Stimulated activated naive CD8-positive, alpha-beta T cell treated with anti-CD3 and anti-CD28 coated beads, Interleukin-15, Interleukin-2, amounts not matched to agents 100 ng/mL and 50 ng/mL, for 24 hours (primary cell): ENCODE results near the gene SULF2.
A peak's percentile ranks its signal among the peaks of the same experiment; 100 is the strongest.

Experiments
- H3K27ac Mint-ChIP-seq: one replicate; pipeline ENCODE4 v1.8.0; 2021; ENCODE audit warnings: mild to moderate bottlenecking, mixed read lengths
- H3K27me3 Mint-ChIP-seq: one replicate; pipeline ENCODE4 v1.8.0; 2021; ENCODE audit warnings: mixed read lengths
- H3K36me3 Mint-ChIP-seq: one replicate; pipeline ENCODE4 v1.8.0; 2021; ENCODE audit warnings: low read depth, mixed read lengths
- H3K4me1 Mint-ChIP-seq: one replicate; pipeline ENCODE4 v1.8.0; 2021; ENCODE audit warnings: low read depth, mixed read lengths
- H3K4me3 Mint-ChIP-seq: one replicate; pipeline ENCODE4 v1.8.0; 2021; ENCODE audit warnings: mild to moderate bottlenecking, mixed read lengths
- H3K9me3 Mint-ChIP-seq: one replicate; pipeline ENCODE4 v1.8.0; 2021; ENCODE audit warnings: mixed read lengths

Gene SULF2

GRCh38 chr20:47667086-47667485 lies 118.2 kb downstream of the SULF2 start:
- no peak overlapping the region for H3K27ac Mint-ChIP-seq
- H3K4me3 Mint-ChIP-seq, result no peak overlapping the region
- H3K4me1 Mint-ChIP-seq, result peaks cover 3% of the 10 kb centered on the region

DNA sequence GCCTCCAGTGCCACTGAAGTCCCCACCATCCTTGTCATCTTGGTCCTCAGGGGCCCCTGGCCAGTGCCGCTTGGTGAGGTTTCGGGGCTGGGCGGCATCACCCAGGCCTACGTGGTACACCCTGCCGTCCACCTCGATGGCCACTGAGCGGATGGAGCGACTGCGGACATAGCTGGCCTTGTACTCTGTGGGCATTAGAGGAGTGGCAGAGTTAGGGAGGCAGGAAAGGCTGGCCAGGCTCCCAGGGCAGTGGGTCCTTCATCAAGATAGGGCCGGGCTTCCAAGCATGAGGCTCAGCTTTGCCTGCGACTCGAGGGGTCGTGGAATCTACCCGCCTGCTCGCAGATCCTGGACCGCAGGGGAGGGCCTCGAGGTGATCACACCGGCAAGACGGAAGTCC lies 119.0 kb downstream of the SULF2 start:
- Mint-ChIP-seq H3K36me3 (peaks cover 9% of the 10 kb centered on the region), H3K9me3 (no peaks in the 10 kb centered on the region), H3K27me3 (no peaks in the 10 kb centered on the region), H3K4me3 (no peak overlapping the region), H3K27ac (no peak overlapping the region), H3K4me1 (peaks cover 3% of the 10 kb centered on the region)

More at GRCh38 chr20:47667086-47667485, 118.2 kb downstream of the SULF2 start:
- no peaks in the 10 kb centered on the region for H3K27me3 Mint-ChIP-seq
- H3K36me3 Mint-ChIP-seq, result peaks cover 8% of the 10 kb centered on the region
- H3K9me3 Mint-ChIP-seq, result no peaks in the 10 kb centered on the region

- Mint-ChIP-seq H3K4me3 (no peak overlapping the region), H3K36me3 (peaks cover 16% of the 10 kb centered on the region), H3K9me3 (no peaks in the 10 kb centered on the region), H3K27me3 (no peaks in the 10 kb centered on the region), H3K4me1 (peaks cover 3% of the 10 kb centered on the region), H3K27ac (no peak overlapping the region)
Measured at GRCh38 chr20:47665221-47665991, 119.9 kb downstream of the SULF2 start.

- Mint-ChIP-seq H3K36me3 (peaks cover 16% of the 10 kb centered on the region), H3K9me3 (no peaks in the 10 kb centered on the region), H3K4me1 (peaks cover 3% of the 10 kb centered on the region), H3K27me3 (no peaks in the 10 kb centered on the region), H3K4me3 (no peak overlapping the region), H3K27ac (no peak overlapping the region)
Measured at GRCh38 chr20:47664744-47665143, 120.5 kb downstream of the SULF2 start.

GRCh38 chr20:47664068-47664437 lies 121.2 kb downstream of the SULF2 start:
- H3K27ac Mint-ChIP-seq, result no peak overlapping the region
- peaks cover 16% of the 10 kb centered on the region for H3K36me3 Mint-ChIP-seq
- H3K4me3 Mint-ChIP-seq, result no peak overlapping the region
- no peaks in the 10 kb centered on the region for H3K9me3 Mint-ChIP-seq
- H3K4me1 Mint-ChIP-seq, result peaks cover 3% of the 10 kb centered on the region
- no peaks in the 10 kb centered on the region for H3K27me3 Mint-ChIP-seq

- peaks cover 3% of the 10 kb centered on the region for H3K4me1 Mint-ChIP-seq
- H3K27me3 Mint-ChIP-seq, result no peaks in the 10 kb centered on the region
- no peak overlapping the region for H3K27ac Mint-ChIP-seq
- no peaks in the 10 kb centered on the region for H3K9me3 Mint-ChIP-seq
- H3K36me3 Mint-ChIP-seq, result peaks cover 16% of the 10 kb centered on the region
- no peak overlapping the region for H3K4me3 Mint-ChIP-seq
Measured at GRCh38 chr20:47663354-47664067, 121.8 kb downstream of the SULF2 start.

DNA sequence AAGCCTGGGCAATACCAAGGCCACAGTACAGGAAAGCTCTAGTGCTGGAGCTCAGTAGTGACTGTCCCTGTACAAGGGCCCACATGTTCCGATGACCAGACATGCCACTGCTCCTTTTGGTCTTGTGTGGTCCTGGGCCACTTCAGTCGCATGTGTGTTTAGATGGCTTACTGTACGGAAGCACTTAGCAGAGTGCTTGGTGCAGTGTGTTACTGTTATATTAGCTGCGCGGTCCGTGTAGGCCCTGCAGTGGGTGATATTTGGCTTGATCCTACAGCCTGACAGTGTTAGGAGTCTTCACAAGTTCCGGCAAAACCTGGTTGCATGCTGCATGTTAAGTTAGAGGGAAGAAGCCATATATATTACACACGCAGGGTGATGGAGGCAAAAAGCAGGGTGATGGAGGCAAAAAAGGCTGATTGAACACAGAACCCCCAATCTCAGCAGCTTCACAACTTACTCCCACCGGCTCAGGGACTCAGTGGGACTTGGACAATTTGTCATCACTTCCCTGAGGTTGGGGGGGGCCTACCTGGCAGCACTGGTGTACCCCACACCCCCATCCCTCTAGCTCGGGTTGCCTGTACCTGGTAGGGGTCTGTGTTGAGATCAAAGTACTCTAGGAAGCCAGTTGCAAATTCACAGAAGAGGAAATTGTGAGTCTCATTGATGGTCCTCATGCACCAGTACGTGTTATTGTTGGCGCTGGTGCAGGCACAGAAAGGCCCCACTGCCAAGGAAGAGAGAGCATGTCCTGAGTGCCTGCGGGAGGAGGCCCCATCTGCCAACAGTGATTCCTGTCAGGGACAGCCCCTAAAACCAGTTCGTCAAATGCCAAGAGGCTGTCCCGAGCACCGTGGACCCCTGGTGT lies 122.6 kb downstream of the SULF2 start:
- Mint-ChIP-seq H3K27me3 (no peaks in the 10 kb centered on the region), H3K9me3 (no peaks in the 10 kb centered on the region), H3K4me1 (peaks cover 3% of the 10 kb centered on the region), H3K27ac (no peak overlapping the region), H3K4me3 (no peak overlapping the region), H3K36me3 (peaks cover 20% of the 10 kb centered on the region)

DNA sequence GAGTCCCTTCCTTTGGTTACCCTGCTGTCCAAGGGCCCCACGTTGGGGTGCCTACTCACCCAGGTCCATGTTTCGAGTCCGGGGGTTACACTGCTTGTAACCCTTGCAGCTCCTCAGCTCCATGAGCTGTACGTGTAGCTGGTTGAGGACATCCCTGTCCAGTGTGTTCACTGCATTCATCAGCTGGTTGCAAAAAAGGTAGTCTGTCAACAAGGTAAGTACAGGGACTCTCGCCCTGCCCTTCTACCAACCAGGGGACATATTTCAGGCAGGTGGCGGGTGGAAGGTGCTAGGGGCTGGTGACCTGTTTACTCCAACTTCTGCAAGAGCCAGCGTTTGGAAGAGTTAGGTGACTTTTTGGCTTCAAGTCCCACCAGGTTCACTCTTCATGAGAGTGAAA lies 123.6 kb downstream of the SULF2 start:
- no peaks in the 10 kb centered on the region for H3K9me3 Mint-ChIP-seq
- no peak overlapping the region for H3K4me3 Mint-ChIP-seq
- peaks cover 30% of the 10 kb centered on the region for H3K36me3 Mint-ChIP-seq
- no peaks in the 10 kb centered on the region for H3K27me3 Mint-ChIP-seq
- peaks cover 3% of the 10 kb centered on the region for H3K4me1 Mint-ChIP-seq
- H3K27ac Mint-ChIP-seq, result no peak overlapping the region

DNA sequence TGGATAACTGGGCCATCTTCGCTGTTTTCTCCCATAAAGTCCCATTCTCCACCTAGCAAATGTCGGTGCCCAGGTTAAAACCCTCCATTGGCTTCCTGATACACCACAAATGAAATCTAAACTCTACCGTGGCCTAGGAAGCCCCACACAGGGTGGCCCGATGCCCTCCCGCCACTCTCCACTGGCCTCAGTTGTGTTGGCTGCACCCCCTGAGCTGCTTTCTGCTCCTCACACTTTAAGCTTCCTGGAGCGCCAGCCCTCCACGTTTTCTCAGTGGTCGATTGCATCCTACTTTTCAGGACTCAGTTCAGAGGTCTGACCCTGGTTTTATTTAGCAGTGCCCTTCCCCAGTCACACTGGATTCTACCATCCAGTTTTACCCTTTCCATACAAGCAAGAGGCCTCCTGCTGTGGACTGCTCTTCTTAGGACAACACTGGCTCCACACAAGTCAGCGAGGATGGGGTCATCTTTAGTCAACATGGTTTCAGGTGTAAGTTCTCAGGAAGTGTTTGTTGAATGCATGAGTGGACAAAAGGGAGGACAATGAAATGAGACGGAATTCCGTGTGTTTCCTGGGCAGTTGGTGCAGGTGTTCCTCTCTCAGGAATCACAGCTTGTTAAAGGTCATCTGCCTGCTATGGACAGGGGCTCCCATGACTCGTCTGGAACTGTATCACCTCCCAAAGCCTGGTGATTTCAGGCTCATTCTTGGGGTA lies 124.1 kb downstream of the SULF2 start:
- Mint-ChIP-seq H3K4me1 (peaks cover 3% of the 10 kb centered on the region), H3K27me3 (no peaks in the 10 kb centered on the region), H3K4me3 (no peak overlapping the region), H3K9me3 (no peaks in the 10 kb centered on the region), H3K27ac (peak overlapping the region; percentile 2), H3K36me3 (peaks cover 36% of the 10 kb centered on the region)

DNA sequence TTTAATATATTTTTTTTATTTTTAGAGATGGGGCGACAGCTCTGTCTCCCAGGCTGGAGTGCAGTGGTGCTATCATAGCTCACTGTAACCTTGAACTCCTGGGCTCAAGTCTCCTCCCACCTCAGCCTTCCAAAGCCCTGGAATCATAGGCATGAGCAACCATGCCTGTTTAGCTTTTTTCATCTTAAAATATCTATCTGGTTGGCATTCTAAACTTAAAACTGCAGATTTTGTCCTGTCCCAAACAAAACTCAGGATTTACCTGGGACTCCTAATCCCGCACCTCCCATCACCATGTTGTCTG lies 124.7 kb downstream of the SULF2 start:
- Mint-ChIP-seq H3K4me1 (peaks cover 3% of the 10 kb centered on the region), H3K27ac (peak overlapping the region; percentile 2), H3K27me3 (no peaks in the 10 kb centered on the region), H3K36me3 (peaks cover 40% of the 10 kb centered on the region), H3K4me3 (no peak overlapping the region), H3K9me3 (no peaks in the 10 kb centered on the region)

- Mint-ChIP-seq H3K27me3 (no peaks in the 10 kb centered on the region), H3K36me3 (peaks cover 45% of the 10 kb centered on the region), H3K4me1 (peaks cover 3% of the 10 kb centered on the region), H3K27ac (peak overlapping the region; percentile 18), H3K4me3 (no peak overlapping the region), H3K9me3 (no peaks in the 10 kb centered on the region)
Measured at GRCh38 chr20:47659904-47660601, 125.2 kb downstream of the SULF2 start.

- peaks cover 62% of the 10 kb centered on the region for H3K36me3 Mint-ChIP-seq
- H3K27ac Mint-ChIP-seq, result no peak overlapping the region
- no peaks in the 10 kb centered on the region for H3K27me3 Mint-ChIP-seq
- no peaks in the 10 kb centered on the region for H3K9me3 Mint-ChIP-seq
- H3K4me1 Mint-ChIP-seq, result no peaks in the 10 kb centered on the region
- H3K4me3 Mint-ChIP-seq, result no peak overlapping the region
Measured at GRCh38 chr20:47656318-47656717, 129.0 kb downstream of the SULF2 start.

GRCh38 chr20:47655635-47656034 lies 129.6 kb downstream of the SULF2 start:
- Mint-ChIP-seq H3K27ac (peak overlapping the region; percentile 52), H3K27me3 (no peaks in the 10 kb centered on the region), H3K36me3 (peaks cover 62% of the 10 kb centered on the region), H3K4me3 (no peak overlapping the region), H3K9me3 (no peaks in the 10 kb centered on the region), H3K4me1 (no peaks in the 10 kb centered on the region)

DNA sequence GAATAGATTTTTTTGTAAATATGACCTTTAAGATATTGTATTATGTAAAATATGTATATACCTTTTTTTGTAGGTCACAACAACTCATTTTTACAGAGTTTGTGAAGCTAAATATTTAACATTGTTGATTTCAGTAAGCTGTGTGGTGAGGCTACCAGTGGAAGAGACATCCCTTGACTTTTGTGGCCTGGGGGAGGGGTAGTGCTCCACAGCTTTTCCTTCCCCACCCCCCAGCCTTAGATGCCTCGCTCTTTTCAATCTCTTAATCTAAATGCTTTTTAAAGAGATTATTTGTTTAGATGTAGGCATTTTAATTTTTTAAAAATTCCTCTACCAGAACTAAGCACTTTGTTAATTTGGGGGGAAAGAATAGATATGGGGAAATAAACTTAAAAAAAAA lies 130.9 kb downstream of the SULF2 start:
- Mint-ChIP-seq H3K27ac (no peak overlapping the region), H3K4me3 (no peak overlapping the region), H3K36me3 (peaks cover 69% of the 10 kb centered on the region), H3K9me3 (no peaks in the 10 kb centered on the region), H3K4me1 (no peaks in the 10 kb centered on the region), H3K27me3 (no peaks in the 10 kb centered on the region)
